HepG2 (cell line): ENCODE measurements around the gene TMEM271. TPM values are rescaled to one million over a fixed set of nuclear protein-coding genes. Genes with fewer than 3 reads are reported as not detected.

Source experiments
- ATAC-seq: fragments of 200-7000 bp; cut with Tn5 transposase; 3 replicates; pipeline ENCODE4 v1.9.1; 2020; ENCODE audit warnings: mild to moderate bottlenecking, moderate library complexity
- BruUV-seq: library from RNA; stranded (reverse); fragments of 400-500 nt; replicated peaks from 2 replicates; lab custom pipeline; 2021; lab: Mats Ljungman, UMichigan
- CTCF ChIA-PET: fragments of 300-600 bp; formaldehyde crosslinking; extraction: SDS; loops from one replicate; lab custom pipeline; 2021; ENCODE audit warnings: low total read pairs, inconsistent platforms, low intra/inter-chr PET ratio; lab: Yijun Ruan, JAX
- POLR2A ChIA-PET: fragments of 350-600 bp; sonication (Branson Sonifier 250); formaldehyde crosslinking; loops from one replicate; lab custom pipeline; 2020; ENCODE audit warnings: antibody characterized with exemption, inconsistent platforms; lab: Yijun Ruan, JAX
- DNase-seq: peaks from one replicate; pipeline ENCODE4 v3.0.0-alpha.2; 2015; ENCODE audit warnings: low spot score
- FAIRE-seq: peaks from 3 replicates; lab custom pipeline; 2011; peaks lifted over from hg19 to GRCh38; lab: Jason Lieb, UNC
- H2AFZ ChIP-seq: one replicate; pipeline ENCODE4 v1.6.1; 2011; ENCODE audit warnings: low read length, inconsistent platforms
- H3K27ac ChIP-seq: fragments of 300-600 bp; 3 replicates; pipeline ENCODE4 v1.8.0; 2011; ENCODE audit warnings: mixed run types, mild to moderate bottlenecking, mixed read lengths, low read length, inconsistent platforms; ENCODE audit not compliant: insufficient read depth; ENCODE audit errors: extremely low read length
- H3K27me3 ChIP-seq, 2 experiments: fragments of 200-600 bp in 1 of 2; 2 replicates in 1 of 2; 3 replicates in 1 of 2; pipeline versions ENCODE4 v1.6.0 to v1.8.0; 2011; ENCODE audit warnings: low read length in 2 of 2, mild to moderate bottlenecking in 2 of 2, moderate library complexity in 2 of 2, inconsistent platforms in 1 of 2; ENCODE audit not compliant: insufficient read depth in 2 of 2, control insufficient read depth in 1 of 2
- H3K36me3 ChIP-seq, 2 experiments: fragments of 200-600 bp in 1 of 2; replicated peaks in 1 of 2; 2 replicates in 1 of 2; 3 replicates in 1 of 2; pipeline versions ENCODE4 v1.5.1 to v1.8.0; 2011; ENCODE audit warnings: low read length in 2 of 2, inconsistent platforms in 1 of 2; ENCODE audit not compliant: insufficient read depth in 2 of 2, control insufficient read depth in 1 of 2
- H3K4me1 ChIP-seq: 2 replicates; pipeline ENCODE4 v1.5.1; 2012; ENCODE audit warnings: low read length, inconsistent platforms; ENCODE audit not compliant: insufficient read depth
- H3K4me2 ChIP-seq: 2 replicates; pipeline ENCODE4 v1.6.0; 2011; ENCODE audit warnings: low read depth, low read length, inconsistent platforms
- H3K4me3 ChIP-seq, 3 experiments: fragments of 200-600 bp in 1 of 3; sonication (generic), shearing (Covaris generic) in 1 of 3; replicated peaks in 1 of 3; 2 replicates each; pipeline ENCODE4 v1.5.1; 2011 to 2016; ENCODE audit warnings: low read length in 3 of 3, inconsistent platforms in 2 of 3, low read depth in 2 of 3, mild to moderate bottlenecking in 2 of 3, control low read depth in 1 of 3, mixed read lengths in 1 of 3; ENCODE audit not compliant: insufficient read depth in 1 of 3
- H3K79me2 ChIP-seq: one replicate; pipeline ENCODE4 v1.6.1; 2011; ENCODE audit warnings: low read length, inconsistent platforms; ENCODE audit not compliant: insufficient read depth
- H3K9ac ChIP-seq: 2 replicates; pipeline ENCODE4 v1.6.0; 2011; ENCODE audit warnings: mild to moderate bottlenecking, low read depth, low read length, inconsistent platforms; ENCODE audit not compliant: insufficient read depth
- H3K9me3 ChIP-seq: 2 replicates; pipeline ENCODE4 v1.5.1; 2012; ENCODE audit warnings: mild to moderate bottlenecking, low read length
- H4K20me1 ChIP-seq: 2 replicates; pipeline ENCODE4 v1.6.0; 2011; ENCODE audit warnings: inconsistent platforms, mild to moderate bottlenecking, low read length, moderate library complexity; ENCODE audit not compliant: insufficient read depth
- BRD4 ChIP-seq: sonication (generic); formaldehyde crosslinking; IDR thresholded peaks from 2 replicates; pipeline ENCODE4 v1.4.0; 2020; ENCODE audit warnings: missing genetic modification reagents
- CHCHD3 ChIP-seq: sonication (generic); formaldehyde crosslinking; IDR thresholded peaks from 2 replicates; pipeline ENCODE4 v1.8.0; 2022; ENCODE audit warnings: mild to moderate bottlenecking, missing genetic modification reagents, moderate library complexity
- HOXA7 ChIP-seq: sonication (generic); formaldehyde crosslinking; IDR thresholded peaks from 2 replicates; pipeline ENCODE4 v1.8.1; 2022; ENCODE audit warnings: mild to moderate bottlenecking, missing genetic modification reagents, moderate library complexity
- NFE2L2 ChIP-seq: fragments of 150-350 bp; IDR thresholded peaks from 2 replicates; pipeline ENCODE4 v1.6.1; 2014; ENCODE audit warnings: low read length
- NKX3-1 ChIP-seq: sonication (generic); formaldehyde crosslinking; IDR thresholded peaks from 2 replicates; pipeline ENCODE4 v1.5.0; 2020; ENCODE audit warnings: missing genetic modification reagents
- ZNF121 ChIP-seq: sonication (generic); formaldehyde crosslinking; IDR thresholded peaks from 2 replicates; pipeline ENCODE4 v1.5.0; 2020; ENCODE audit warnings: mild to moderate bottlenecking, missing genetic modification reagents
- ZNF274 ChIP-seq: sonication (generic); formaldehyde crosslinking; IDR thresholded peaks from 2 replicates; pipeline ENCODE4 v1.5.1; 2020; ENCODE audit warnings: mild to moderate bottlenecking, missing genetic modification reagents
- ZNF646 ChIP-seq: sonication (generic); formaldehyde crosslinking; IDR thresholded peaks from 2 replicates; pipeline ENCODE4 v1.9.0; 2021; ENCODE audit warnings: mild to moderate bottlenecking, missing genetic modification reagents
- WGBS: methylation state at CpG from one replicate; pipeline ENCODE4 v1.1.6; 2017; ENCODE audit warnings: low lambda C conversion rate; 5-methylcytosine and 5-hydroxymethylcytosine counted together
- in situ Hi-C: cut with HindIII; loops from 2 replicates; pipeline ENCODE4 v1.10.0; 2017; ENCODE audit warnings: low pct_unique_long_range_greater_than_20kb; ENCODE audit not compliant: extremely low pct_ligation_motif_present
- intact Hi-C: fragments of 100-400 bp; cut with micrococcal nuclease; formaldehyde crosslinking; loops from one replicate; pipeline ENCODE4 v1.10.0; 2022; ENCODE audit not compliant: unreplicated experiment
- polyA plus RNA-seq, 8 experiments: library from polyadenylated mRNA; depleted of rRNA in 3 of 8; stranded (reverse) in 7 of 8; unstranded in 1 of 8; fragments of >200 nt; fragmentation: Illumina TruSeq in 4 of 8; extraction: Trizol in 4 of 8; gene quantifications; 2 replicates each; pipeline versions ENCODE4 v1.2.1 to v1.2.3, GENCODE V29; 2011 to 2016; ENCODE audit warnings: low read depth in 4 of 8, missing spikeins in 1 of 8, mixed read lengths in 1 of 8; ENCODE audit not compliant: insufficient read depth in 1 of 8
- total RNA-seq, 5 experiments: library from RNA; depleted of rRNA; stranded (reverse); fragments of >200 nt; fragmentation: Illumina TruSeq; extraction: Trizol; gene quantifications; 2 replicates each; pipeline ENCODE4 v1.2.3, GENCODE V29; 2016; ENCODE audit warnings: low read depth in 1 of 5
- TF ChIP-seq, protein P1 (sequence below): sonication (generic); formaldehyde crosslinking; IDR thresholded peaks from 2 replicates; pipeline ENCODE4 v1.8.0; 2022; ENCODE audit warnings: missing genetic modification reagents, mild to moderate bottlenecking, borderline replicate concordance
- TF ChIP-seq, protein P2 (sequence below): sonication (generic); formaldehyde crosslinking; IDR thresholded peaks from 2 replicates; pipeline ENCODE4 v1.4.0; 2020; ENCODE audit warnings: missing genetic modification reagents, mild to moderate bottlenecking, borderline replicate concordance
- TF ChIP-seq, protein P3 (sequence below): sonication (generic); formaldehyde crosslinking; IDR thresholded peaks from 2 replicates; pipeline ENCODE4 v1.5.0; 2020; ENCODE audit warnings: missing genetic modification reagents

The TMEM271 gene
- total and polyA plus RNA-seq, 2 of the 13 experiments (the other 11 are each of a cell fraction or from before 2014, with no cell fraction given), result not detected

- Histone ChIP-seq H3K4me1 (no peaks in the 10 kb centered on the region), H3K4me2 (no peak overlapping the region), H3K27me3 (peaks cover 8 to 72% of the 10 kb centered on the region in 2 experiments; a peak in 4 of 5 replicates), H3K9ac (no peak overlapping the region), H4K20me1 (no peaks in the 10 kb centered on the region), H3K36me3 (no peaks in the 10 kb centered on the region), H3K9me3 (no peaks in the 10 kb centered on the region), H2AFZ (no peak overlapping the region), H3K79me2 (no peaks in the 10 kb centered on the region), H3K4me3 (no peak overlapping the region), H3K27ac (no peak overlapping the region)
- no TSS peak for BruUV-seq
- CTCF ChIA-PET, result no interaction called here
- DNase-seq (no peak), FAIRE-seq (no peak), ATAC-seq (no peak)
- TF ChIP-seq NFE2L2 (no peak), ZNF121 (CRISPR knock-in tag) (no peak), BRD4 (CRISPR knock-in tag) (no peak), NKX3-1 (CRISPR knock-in tag) (no peak), CHCHD3 (no peak), HOXA7 (CRISPR knock-in tag) (no peak), ZNF274 (CRISPR knock-in tag) (no peak), ZNF646 (CRISPR knock-in tag) (no peak)
- TF ChIP-seq, protein P1, sequence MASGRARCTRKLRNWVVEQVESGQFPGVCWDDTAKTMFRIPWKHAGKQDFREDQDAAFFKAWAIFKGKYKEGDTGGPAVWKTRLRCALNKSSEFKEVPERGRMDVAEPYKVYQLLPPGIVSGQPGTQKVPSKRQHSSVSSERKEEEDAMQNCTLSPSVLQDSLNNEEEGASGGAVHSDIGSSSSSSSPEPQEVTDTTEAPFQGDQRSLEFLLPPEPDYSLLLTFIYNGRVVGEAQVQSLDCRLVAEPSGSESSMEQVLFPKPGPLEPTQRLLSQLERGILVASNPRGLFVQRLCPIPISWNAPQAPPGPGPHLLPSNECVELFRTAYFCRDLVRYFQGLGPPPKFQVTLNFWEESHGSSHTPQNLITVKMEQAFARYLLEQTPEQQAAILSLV (CRISPR knock-in tag), result no peak
- TF ChIP-seq, protein P2, sequence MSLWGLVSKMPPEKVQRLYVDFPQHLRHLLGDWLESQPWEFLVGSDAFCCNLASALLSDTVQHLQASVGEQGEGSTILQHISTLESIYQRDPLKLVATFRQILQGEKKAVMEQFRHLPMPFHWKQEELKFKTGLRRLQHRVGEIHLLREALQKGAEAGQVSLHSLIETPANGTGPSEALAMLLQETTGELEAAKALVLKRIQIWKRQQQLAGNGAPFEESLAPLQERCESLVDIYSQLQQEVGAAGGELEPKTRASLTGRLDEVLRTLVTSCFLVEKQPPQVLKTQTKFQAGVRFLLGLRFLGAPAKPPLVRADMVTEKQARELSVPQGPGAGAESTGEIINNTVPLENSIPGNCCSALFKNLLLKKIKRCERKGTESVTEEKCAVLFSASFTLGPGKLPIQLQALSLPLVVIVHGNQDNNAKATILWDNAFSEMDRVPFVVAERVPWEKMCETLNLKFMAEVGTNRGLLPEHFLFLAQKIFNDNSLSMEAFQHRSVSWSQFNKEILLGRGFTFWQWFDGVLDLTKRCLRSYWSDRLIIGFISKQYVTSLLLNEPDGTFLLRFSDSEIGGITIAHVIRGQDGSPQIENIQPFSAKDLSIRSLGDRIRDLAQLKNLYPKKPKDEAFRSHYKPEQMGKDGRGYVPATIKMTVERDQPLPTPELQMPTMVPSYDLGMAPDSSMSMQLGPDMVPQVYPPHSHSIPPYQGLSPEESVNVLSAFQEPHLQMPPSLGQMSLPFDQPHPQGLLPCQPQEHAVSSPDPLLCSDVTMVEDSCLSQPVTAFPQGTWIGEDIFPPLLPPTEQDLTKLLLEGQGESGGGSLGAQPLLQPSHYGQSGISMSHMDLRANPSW (CRISPR knock-in tag), result no peak
- TF ChIP-seq, protein P3, sequence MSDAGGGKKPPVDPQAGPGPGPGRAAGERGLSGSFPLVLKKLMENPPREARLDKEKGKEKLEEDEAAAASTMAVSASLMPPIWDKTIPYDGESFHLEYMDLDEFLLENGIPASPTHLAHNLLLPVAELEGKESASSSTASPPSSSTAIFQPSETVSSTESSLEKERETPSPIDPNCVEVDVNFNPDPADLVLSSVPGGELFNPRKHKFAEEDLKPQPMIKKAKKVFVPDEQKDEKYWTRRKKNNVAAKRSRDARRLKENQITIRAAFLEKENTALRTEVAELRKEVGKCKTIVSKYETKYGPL, result no peak
- WGBS, result 33% methylated on average over 17 of the region's 24 CpGs
- POLR2A ChIA-PET, result interaction anchor here (0.7 kb wide), 1 partner anchor 160 kb away, joined by 3 read pairs; no protein-coding TSS in a partner anchor
- intact Hi-C loops, result no loop called here
- in situ Hi-C loops, result no loop called here
Measured at GRCh38 chr4:622996-623913, 47.2 kb upstream of the TMEM271 start.
